PC-3 (cell line): ENCODE measurements around the gene JAKMIP1.

Experiments used
- EZH2phosphoT487 ChIP-seq: fragments of 300-600 bp; sonication (generic); IDR thresholded peaks from 2 replicates; pipeline ENCODE4 v1.6.1; 2018; ENCODE audit warnings: mild to moderate bottlenecking, antibody characterized with exemption, low read length, borderline replicate concordance
- TF ChIP-seq, protein P1 (sequence below): fragments of 300-600 bp; sonication (generic); conservative IDR thresholded peaks from 2 replicates; pipeline ENCODE4 v1.5.1; 2017; ENCODE audit warnings: antibody characterized with exemption, low read depth, mild to moderate bottlenecking, low read length

DNA sequence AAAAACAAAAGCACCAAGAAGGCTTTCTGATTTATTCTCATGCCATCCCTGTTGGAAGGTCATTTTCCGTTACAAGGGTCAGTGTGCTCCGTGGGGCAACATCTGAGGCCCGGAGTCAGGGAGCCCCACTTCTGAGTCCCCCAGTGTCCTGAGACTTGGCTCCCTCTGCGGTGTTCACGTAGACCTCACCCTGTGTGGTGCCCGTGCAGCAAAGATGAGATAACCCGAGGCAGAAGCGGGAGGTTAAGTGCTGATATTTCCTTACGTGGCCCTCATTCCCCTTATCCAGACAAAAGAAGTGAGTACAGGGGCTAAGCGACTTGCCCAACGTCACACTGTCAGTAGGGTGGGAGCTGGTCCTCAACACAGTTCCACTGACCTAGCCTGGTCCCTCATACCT lies 3.5 kb downstream of the JAKMIP1 start:
- TF ChIP-seq, protein P1, sequence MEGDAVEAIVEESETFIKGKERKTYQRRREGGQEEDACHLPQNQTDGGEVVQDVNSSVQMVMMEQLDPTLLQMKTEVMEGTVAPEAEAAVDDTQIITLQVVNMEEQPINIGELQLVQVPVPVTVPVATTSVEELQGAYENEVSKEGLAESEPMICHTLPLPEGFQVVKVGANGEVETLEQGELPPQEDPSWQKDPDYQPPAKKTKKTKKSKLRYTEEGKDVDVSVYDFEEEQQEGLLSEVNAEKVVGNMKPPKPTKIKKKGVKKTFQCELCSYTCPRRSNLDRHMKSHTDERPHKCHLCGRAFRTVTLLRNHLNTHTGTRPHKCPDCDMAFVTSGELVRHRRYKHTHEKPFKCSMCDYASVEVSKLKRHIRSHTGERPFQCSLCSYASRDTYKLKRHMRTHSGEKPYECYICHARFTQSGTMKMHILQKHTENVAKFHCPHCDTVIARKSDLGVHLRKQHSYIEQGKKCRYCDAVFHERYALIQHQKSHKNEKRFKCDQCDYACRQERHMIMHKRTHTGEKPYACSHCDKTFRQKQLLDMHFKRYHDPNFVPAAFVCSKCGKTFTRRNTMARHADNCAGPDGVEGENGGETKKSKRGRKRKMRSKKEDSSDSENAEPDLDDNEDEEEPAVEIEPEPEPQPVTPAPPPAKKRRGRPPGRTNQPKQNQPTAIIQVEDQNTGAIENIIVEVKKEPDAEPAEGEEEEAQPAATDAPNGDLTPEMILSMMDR, result no peak
- no peak for TF ChIP-seq EZH2phosphoT487
